ENCODE results near the gene ACVR1B. TPM values are rescaled to one million over a fixed set of nuclear protein-coding genes. Genes with fewer than 3 reads are reported as not detected.

The ACVR1B gene
- total RNA-seq, 2 experiments from 2014 or later, result 5.5 to 5.7 TPM

DNA sequence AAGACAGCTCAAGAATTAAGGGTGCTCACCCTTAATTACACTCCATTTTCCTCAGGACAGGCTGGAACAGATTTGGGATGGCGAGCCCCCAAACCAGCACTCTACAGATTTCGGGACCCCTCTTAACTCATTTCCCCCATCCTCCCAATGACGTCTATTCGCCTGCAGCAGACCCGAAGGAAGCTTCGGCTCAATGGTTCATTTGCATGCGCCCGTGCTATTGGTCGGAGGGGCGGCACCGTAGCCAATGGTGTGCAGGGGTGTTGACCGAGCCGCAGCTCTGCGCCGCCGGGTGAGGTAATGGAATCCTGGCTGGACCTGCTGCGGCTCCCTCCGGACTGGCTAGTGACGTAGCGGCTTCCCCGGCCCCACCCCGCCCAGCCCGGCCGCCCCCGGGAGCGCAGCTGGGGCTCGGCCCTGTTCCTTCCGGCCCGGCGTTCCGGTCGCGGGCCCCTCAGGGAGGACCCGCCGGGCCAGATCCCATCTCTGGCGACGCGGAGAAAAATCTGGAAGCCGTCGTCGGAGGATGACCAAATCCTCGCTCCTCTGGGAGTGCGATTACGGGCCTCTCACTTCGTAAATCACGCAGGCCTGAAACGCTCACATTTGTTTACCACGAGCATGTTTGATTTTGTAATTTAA, 81.4 kb downstream of the ACVR1B start:
- peak overlapping the region; percentile 58 for H3K4me3 Mint-ChIP-seq
- H3K36me3 Mint-ChIP-seq (ENCODE audit: low read depth), result no peaks in the 10 kb centered on the region
- peak; percentile 93 for DNase-seq
- H3K27ac Mint-ChIP-seq, result peak overlapping the region; percentile 73
- ChIA-PET CTCF (interaction anchor here (0.6 to 12.4 kb wide), 12 partner anchors 7 to 292 kb away, joined by 3 to 206 read pairs (median 4); partner anchors contain the start of genes ATG101 and NR4A1), POLR2A (interaction anchor here (0.7 kb wide), 1 partner anchor 21 kb away, joined by 3 read pairs; no protein-coding TSS in a partner anchor)
- peaks cover 29% of the 10 kb centered on the region for H3K27me3 Mint-ChIP-seq
- H3K4me1 Mint-ChIP-seq, result peaks cover 32% of the 10 kb centered on the region
- no peaks in the 10 kb centered on the region for H3K9me3 Mint-ChIP-seq

DNA sequence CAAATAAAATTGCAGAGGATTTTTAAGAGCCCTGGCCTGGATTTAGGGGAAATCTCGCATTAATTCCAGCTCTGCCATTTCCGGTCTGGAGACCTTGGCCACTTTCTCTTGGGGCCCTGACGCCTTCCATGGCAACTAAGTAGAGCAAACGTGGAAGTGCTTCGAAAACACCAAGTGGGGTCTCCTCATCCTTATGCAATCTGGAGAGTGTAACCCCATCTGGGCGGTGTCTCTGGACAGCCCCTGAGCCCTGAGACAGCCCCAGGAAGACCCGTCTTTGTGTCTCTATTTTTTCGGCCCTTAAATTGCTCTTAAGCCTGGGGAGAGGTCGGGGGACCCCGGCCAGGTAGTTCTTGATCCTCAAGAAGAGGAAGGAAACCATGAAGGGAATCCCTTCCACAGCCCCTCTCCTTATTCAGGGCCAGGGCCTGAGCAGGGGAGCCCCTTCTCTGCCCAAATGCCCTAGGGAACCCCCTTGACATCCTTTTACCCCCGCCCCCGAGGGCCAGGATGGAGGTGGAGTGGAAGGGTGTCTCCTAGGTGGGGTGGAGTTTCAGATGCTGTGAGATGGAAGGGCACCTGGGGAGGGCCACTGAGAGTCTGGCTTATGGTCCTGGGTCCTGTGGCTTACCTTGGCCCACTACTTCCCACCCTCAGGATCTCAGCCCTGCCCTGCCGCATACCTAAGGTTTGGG, 82.1 kb downstream of the ACVR1B start:
- peaks cover 36% of the 10 kb centered on the region for H3K4me1 Mint-ChIP-seq
- DNase-seq, result no peak
- H3K36me3 Mint-ChIP-seq (ENCODE audit: low read depth), result no peaks in the 10 kb centered on the region
- no peaks in the 10 kb centered on the region for H3K9me3 Mint-ChIP-seq
- H3K27me3 Mint-ChIP-seq, result peaks cover 29% of the 10 kb centered on the region
- ChIA-PET POLR2A (no interaction called here), CTCF (interaction anchor here (1.3 to 15.8 kb wide), 6 partner anchors 8 to 40 kb away, joined by 4 to 225 read pairs (median 18); partner anchors contain the start of gene ATG101)
- H3K27ac Mint-ChIP-seq, result peak overlapping the region; percentile 73
- H3K4me3 Mint-ChIP-seq, result peak overlapping the region; percentile 58

DNA sequence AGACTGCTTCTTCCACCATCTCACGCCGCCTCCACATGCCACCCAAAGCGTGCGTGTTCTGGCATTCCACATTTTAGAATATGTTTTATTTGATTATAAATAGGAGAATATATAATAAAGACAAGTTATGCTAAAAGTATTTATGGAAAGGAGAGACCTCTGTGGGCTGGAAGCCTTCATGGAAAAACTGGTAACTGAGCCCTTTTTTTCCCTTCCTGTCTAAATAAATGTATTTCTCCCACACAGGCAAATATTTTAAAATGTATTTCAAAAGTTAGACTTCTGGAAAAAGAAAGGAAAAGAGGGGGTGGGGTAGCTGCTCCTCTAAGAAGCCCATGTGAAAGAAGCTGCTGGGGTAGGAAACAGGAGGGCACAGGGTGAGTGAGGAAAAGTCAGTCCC, 83.7 kb downstream of the ACVR1B start:
- H3K27me3 Mint-ChIP-seq, result peaks cover 29% of the 10 kb centered on the region
- no peak overlapping the region for H3K4me3 Mint-ChIP-seq
- peaks cover 38% of the 10 kb centered on the region for H3K4me1 Mint-ChIP-seq
- ChIA-PET POLR2A (no interaction called here), CTCF (interaction anchor here (1.2 to 15.8 kb wide), 3 partner anchors 9 to 36 kb away, joined by 3 to 225 read pairs (median 12); partner anchors contain the start of gene ATG101)
- H3K36me3 Mint-ChIP-seq (ENCODE audit: low read depth), result no peaks in the 10 kb centered on the region
- H3K9me3 Mint-ChIP-seq, result no peaks in the 10 kb centered on the region
- no peak for DNase-seq
- H3K27ac Mint-ChIP-seq, result no peak overlapping the region

DNA sequence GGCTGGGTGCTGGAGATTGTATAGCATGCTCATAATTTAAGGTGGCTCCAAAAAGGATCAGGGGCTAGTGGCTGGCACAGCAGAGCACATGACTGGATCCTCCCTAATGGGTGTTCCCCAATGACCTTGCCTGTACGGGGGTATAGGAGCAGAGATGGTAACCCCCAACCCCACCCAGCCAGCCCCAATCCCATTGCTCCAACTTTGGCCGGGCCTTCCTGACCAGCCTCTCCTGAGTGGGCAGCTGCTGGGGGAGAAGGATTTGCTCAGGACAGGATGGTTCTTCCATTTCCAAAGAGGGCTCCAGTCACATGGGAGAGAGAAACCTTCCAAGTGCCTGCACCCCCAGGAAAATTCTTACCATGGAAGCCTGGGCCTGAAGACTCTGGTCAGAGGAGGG, 84.4 kb downstream of the ACVR1B start:
- Mint-ChIP-seq H3K36me3 (ENCODE audit: low read depth) (no peaks in the 10 kb centered on the region), H3K4me1 (peaks cover 38% of the 10 kb centered on the region), H3K4me3 (peak overlapping the region; percentile 46), H3K27ac (no peak overlapping the region), H3K27me3 (peaks cover 29% of the 10 kb centered on the region), H3K9me3 (no peaks in the 10 kb centered on the region)
- POLR2A ChIA-PET, result no interaction called here
- CTCF ChIA-PET, result interaction anchor here (1.2 to 15.8 kb wide), 4 partner anchors 10 to 36 kb away, joined by 3 to 225 read pairs (median 8); partner anchors contain the start of gene ATG101
- DNase-seq, result no peak

DNA sequence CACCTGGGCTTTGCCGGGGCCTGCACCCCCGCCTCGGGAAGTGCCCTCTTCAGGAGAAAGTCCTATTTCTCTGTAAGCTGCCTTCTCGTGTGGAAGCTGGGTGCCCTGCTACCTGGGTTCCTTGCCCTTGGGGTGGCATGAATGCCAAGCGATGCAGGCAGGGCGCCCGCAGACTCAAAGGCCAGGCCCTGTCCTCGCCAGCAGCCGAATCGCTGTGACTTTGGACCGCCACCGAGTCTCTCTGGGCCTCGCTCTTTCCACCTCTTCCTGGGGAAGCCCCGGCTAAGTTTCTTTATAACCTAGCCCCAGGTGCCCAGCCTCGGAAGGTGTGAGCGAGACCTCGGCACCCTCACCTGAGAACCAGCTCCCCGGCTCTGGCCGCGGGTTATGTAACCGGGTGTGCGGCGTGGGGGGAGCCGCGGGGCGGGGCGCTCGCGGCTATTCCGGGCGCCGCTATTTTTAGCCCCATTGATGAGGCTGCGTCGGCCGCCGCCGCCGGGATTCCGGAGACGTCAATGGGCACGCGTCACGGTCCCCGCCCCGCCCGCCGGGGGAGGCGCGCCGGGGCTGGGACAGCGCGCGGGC, 85.2 kb downstream of the ACVR1B start:
- DNase-seq, result peak; percentile 80
- Mint-ChIP-seq H3K9me3 (no peaks in the 10 kb centered on the region), H3K36me3 (ENCODE audit: low read depth) (no peaks in the 10 kb centered on the region), H3K27me3 (peaks cover 29% of the 10 kb centered on the region), H3K4me1 (peaks cover 42% of the 10 kb centered on the region), H3K27ac (no peak overlapping the region), H3K4me3 (peak overlapping the region; percentile 46)
- CTCF ChIA-PET, result interaction anchor here (1.6 to 15.8 kb wide), 3 partner anchors 11 to 33 kb away, joined by 4 to 225 read pairs (median 12); partner anchors contain the start of gene ATG101
- POLR2A ChIA-PET, result no interaction called here

DNA sequence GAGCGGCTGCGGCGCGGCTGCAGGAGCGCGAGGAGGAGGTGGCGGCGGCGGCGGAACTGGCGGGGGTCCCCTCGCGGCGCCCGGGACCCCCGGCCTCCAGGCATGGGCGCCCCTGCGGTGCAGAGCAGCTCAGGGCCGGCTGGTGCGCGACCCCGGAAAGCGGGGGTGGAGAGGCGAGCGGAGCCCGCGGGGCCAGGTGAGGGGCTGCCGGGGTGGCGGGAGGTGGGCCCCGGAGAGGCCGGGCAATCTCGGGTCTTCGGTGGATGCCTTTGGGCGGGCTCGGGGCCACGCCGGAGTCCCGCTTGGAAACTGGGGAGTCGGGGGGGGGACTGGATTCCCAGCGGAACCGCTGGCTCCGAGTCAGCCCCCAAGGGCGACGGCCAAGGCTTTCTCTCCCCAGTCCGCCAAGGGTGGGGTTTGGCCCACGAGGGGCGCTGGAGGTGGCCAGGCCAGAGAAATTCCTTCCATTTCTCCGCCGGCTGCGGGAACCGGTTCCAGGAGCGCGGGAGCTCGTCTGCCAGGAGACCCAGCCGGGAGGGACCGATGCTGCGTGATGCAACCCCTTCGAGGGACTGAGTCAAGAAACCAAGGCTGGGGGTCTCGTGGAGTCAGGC, 85.9 kb downstream of the ACVR1B start:
- POLR2A ChIA-PET, result no interaction called here
- H3K4me3 Mint-ChIP-seq, result peak overlapping the region; percentile 34
- H3K9me3 Mint-ChIP-seq, result no peaks in the 10 kb centered on the region
- H3K36me3 Mint-ChIP-seq (ENCODE audit: low read depth), result no peaks in the 10 kb centered on the region
- H3K27ac Mint-ChIP-seq, result no peak overlapping the region
- CTCF ChIA-PET, result interaction anchor here (1.5 to 15.8 kb wide), 4 partner anchors 12 to 32 kb away, joined by 3 to 225 read pairs (median 8); partner anchors contain the start of gene ATG101
- H3K27me3 Mint-ChIP-seq, result peaks cover 29% of the 10 kb centered on the region
- no peak for DNase-seq
- peaks cover 46% of the 10 kb centered on the region for H3K4me1 Mint-ChIP-seq

DNA sequence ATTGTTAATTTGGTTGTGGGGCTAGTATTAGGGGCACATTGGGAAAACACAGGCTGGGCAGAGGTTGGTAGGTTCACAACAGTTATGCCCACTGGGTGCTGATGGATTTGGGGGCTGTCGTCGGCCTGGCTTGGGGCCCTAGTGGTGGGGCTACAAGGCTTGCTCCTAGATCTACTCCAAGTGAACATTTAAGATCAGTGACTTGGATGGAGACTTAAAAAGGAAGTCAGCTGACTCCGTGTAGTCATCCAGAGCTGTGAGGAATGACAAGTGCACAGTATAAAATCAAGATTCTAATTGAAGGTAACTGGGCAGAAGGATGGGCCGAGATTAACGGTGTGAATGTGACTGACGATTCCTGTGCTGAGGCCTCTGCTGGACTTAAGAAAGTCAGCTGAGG, 86.9 kb downstream of the ACVR1B start:
- Mint-ChIP-seq H3K4me3 (peak overlapping the region; percentile 34), H3K9me3 (no peaks in the 10 kb centered on the region), H3K27ac (no peak overlapping the region), H3K36me3 (ENCODE audit: low read depth) (no peaks in the 10 kb centered on the region), H3K4me1 (peaks cover 43% of the 10 kb centered on the region), H3K27me3 (peaks cover 25% of the 10 kb centered on the region)
- POLR2A ChIA-PET, result interaction anchor here (0.8 kb wide), 1 partner anchor 31 kb away, joined by 3 read pairs; the partner anchor contains the start of gene ATG101
- DNase-seq, result no peak
- CTCF ChIA-PET, result interaction anchor here (0.8 to 15.8 kb wide), 5 partner anchors 9 to 44 kb away, joined by 3 to 225 read pairs (median 3); partner anchors contain the start of gene ATG101

DNA sequence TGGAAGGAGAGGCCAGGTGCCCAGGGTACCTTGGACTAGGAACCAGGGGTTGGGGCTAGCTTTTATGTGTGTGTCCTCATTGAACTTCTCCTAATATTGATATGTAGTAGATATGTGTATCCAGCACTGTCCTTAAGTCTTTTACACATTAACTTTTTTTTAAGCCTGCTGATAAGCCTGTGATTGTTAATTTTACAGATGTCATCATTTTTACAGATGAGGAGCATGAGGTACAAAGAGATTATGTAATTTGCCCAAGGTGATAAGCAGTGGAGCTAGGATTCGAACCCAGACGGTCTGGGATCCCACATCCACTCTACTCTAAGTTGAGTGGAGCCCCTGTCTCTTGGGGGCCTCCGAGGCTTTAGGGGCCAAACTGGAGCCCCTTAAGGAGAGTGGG, 89.5 kb downstream of the ACVR1B start:
- peak overlapping the region; percentile 41 for H3K27ac Mint-ChIP-seq
- CTCF ChIA-PET, result interaction anchor here (0.8 to 15.8 kb wide), 6 partner anchors 10 to 209 kb away, joined by 3 to 225 read pairs (median 6); partner anchors contain the start of genes NR4A1 and TAMALIN
- POLR2A ChIA-PET, result no interaction called here
- no peak for DNase-seq
- H3K9me3 Mint-ChIP-seq, result no peaks in the 10 kb centered on the region
- H3K27me3 Mint-ChIP-seq, result peaks cover 4% of the 10 kb centered on the region
- H3K4me1 Mint-ChIP-seq, result peaks cover 34% of the 10 kb centered on the region
- H3K36me3 Mint-ChIP-seq (ENCODE audit: low read depth), result no peaks in the 10 kb centered on the region
- no peak overlapping the region for H3K4me3 Mint-ChIP-seq

DNA sequence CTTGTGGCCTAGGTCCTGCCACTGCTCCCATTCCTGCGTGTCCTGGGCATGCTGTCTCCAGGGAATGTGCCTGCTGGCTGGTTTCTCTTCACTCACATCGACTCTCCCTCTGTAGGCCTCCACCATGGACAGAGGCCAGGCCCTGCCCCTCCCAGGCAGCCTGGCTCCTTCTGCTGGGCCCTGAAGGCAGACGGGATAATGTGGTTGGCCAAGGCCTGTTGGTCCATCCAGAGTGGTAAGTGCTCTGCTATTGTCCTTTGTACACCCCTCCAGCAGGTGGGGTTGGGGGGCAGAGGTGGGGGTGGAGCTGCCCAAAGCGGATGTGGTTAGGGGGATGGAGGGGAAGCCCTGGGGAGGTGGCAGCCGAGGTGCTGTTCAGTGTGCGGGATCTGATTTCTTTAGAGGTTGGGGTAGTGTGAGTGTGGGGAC, 90.2 kb downstream of the ACVR1B start:
- no peak overlapping the region for H3K4me3 Mint-ChIP-seq
- POLR2A ChIA-PET, result no interaction called here
- H3K4me1 Mint-ChIP-seq, result peaks cover 34% of the 10 kb centered on the region
- H3K36me3 Mint-ChIP-seq (ENCODE audit: low read depth), result no peaks in the 10 kb centered on the region
- H3K9me3 Mint-ChIP-seq, result no peaks in the 10 kb centered on the region
- CTCF ChIA-PET, result interaction anchor here (1.1 to 15.8 kb wide), 5 partner anchors 10 to 210 kb away, joined by 3 to 225 read pairs (median 6); partner anchors contain the start of gene NR4A1
- no peaks in the 10 kb centered on the region for H3K27me3 Mint-ChIP-seq
- no peak overlapping the region for H3K27ac Mint-ChIP-seq
- peak; percentile 40 for DNase-seq

DNA sequence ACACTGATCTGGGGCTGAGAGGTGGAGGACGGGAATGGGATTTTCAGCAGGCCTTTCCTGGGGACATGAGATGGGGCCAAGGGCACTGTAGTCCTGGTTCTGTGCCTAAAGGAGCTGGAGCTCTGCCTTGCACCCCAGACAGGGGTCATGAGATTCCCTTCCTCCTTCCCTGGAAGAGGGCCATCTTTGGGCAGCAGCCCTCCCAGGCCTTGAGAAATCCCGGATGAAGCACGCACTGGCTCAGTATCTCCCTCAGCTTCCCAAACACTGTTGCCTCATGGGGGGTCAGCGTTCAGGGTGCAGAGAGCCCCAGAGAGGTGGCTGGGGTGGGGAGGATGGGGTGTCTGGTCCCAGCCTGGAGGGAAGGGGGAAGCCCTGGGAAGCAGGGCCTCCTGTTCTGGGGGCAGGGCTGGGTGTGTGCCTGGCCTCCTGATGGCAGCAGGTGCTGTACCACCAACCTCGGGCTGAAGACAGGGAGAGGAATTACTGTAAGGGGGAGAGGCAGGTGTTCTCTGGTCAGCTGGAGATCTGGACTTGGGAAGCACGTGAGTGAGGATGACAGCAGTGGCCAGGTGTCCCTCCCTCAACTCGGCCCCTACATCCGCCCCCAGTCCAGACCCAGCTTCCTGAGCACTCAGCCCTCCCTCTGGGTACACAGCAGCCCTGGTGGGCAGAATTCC, 91.3 kb downstream of the ACVR1B start:
- Mint-ChIP-seq H3K9me3 (no peaks in the 10 kb centered on the region), H3K4me3 (no peak overlapping the region), H3K36me3 (ENCODE audit: low read depth) (no peaks in the 10 kb centered on the region), H3K27me3 (no peaks in the 10 kb centered on the region), H3K4me1 (peaks cover 37% of the 10 kb centered on the region), H3K27ac (peak overlapping the region; percentile 57)
- CTCF ChIA-PET, result interaction anchor here (0.6 to 15.8 kb wide), 5 partner anchors 8 to 65 kb away, joined by 3 to 225 read pairs (median 4); partner anchors contain the start of gene NR4A1
- DNase-seq, result no peak
- POLR2A ChIA-PET, result no interaction called here

DNA sequence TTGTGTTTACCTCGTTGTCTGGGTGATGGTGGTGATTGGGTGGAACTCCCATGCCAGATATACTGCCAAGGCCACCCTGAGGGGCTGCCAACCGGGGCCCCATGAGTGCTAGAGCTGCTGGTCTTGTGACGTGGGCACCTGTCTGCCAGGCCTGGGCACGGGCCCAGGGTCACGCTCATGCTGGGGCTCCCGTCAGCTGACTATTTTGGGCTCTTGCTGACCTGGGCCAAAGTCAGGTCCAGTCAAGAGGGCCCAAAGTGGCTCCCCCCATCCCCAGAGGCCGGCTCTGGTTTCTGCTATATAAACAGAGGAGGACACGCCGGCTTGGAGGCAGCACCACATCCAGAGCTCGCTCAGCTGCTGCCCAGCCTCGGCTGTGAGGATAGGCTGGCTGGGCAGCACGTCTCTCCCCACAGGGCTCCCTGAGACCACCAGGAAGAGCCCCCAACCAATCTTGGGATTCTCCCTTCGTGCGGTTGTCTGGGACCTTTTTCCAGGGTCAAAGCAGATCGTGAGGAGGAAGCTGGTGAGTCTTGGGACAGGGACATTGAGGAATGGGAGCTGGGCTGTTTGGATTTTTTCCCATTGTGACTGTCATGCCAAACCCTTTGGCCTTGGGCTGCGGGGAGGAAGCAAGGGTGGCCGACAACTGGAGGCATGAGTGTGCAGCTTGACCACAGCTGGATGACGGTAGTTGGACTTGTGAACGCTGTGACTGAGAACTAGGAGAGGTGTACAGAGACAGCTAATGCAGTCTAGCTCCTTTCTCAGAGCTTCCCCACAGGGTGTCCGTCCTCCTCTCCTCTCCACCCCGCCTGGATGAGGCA, 92.1 kb downstream of the ACVR1B start:
- Mint-ChIP-seq H3K27ac (no peak overlapping the region), H3K27me3 (no peaks in the 10 kb centered on the region), H3K36me3 (ENCODE audit: low read depth) (no peaks in the 10 kb centered on the region), H3K4me3 (no peak overlapping the region), H3K9me3 (no peaks in the 10 kb centered on the region), H3K4me1 (peaks cover 33% of the 10 kb centered on the region)
- ChIA-PET POLR2A (no interaction called here), CTCF (interaction anchor here (1.4 to 15.8 kb wide), 4 partner anchors 11 to 66 kb away, joined by 3 to 225 read pairs (median 4); no protein-coding TSS in a partner anchor)
- no peak for DNase-seq

All from activated CD4-positive, alpha-beta T cell treated with anti-CD3 and anti-CD28 coated beads, Interleukin-2, amount 10 ng/mL, durations not matched to agents 7 days and 5 days (primary cell).